H1 (cell line): ENCODE measurements around the gene ERMN. TPM values are rescaled to one million over a fixed set of nuclear protein-coding genes. Genes with fewer than 3 reads are reported as not detected.

Experiments
- CTCF ChIA-PET: fragments of 300-600 bp; sonication (Branson Sonifier 250); formaldehyde crosslinking; loops from one replicate; lab custom pipeline; 2021; ENCODE audit not compliant: partially characterized antibody; lab: Charles Lee
- POLR2A ChIA-PET: fragments of 300-600 bp; sonication (Branson Sonifier 250); formaldehyde crosslinking; loops from one replicate; lab custom pipeline; 2021; ENCODE audit warnings: inconsistent platforms; ENCODE audit not compliant: partially characterized antibody; lab: Charles Lee
- DNase-seq, 2 experiments: peaks; one replicate each; pipeline versions ENCODE4 v3.0.0 to v3.0.0-alpha.2; 2010 to 2022; ENCODE audit warnings: low spot score in 2 of 2, low read depth in 1 of 2, mixed read lengths in 1 of 2
- FAIRE-seq: peaks from 2 replicates; lab custom pipeline; 2011; peaks lifted over from hg19 to GRCh38; lab: Jason Lieb, UNC
- H2AFZ ChIP-seq: 2 replicates; pipeline ENCODE4 v1.8.1; 2012; ENCODE audit warnings: low read length, inconsistent platforms
- H2AK5ac ChIP-seq: 2 replicates; pipeline ENCODE4 v1.6.1; 2013; ENCODE audit warnings: low read depth, low read length
- H2BK120ac ChIP-seq: replicated peaks from 2 replicates; pipeline ENCODE3; 2013; ENCODE audit warnings: low read depth, low read length, inconsistent platforms
- H2BK12ac ChIP-seq: 2 replicates; pipeline ENCODE4 v1.6.1; 2013; ENCODE audit warnings: low read depth, low read length
- H2BK15ac ChIP-seq: 2 replicates; pipeline ENCODE4 v1.6.1; 2013; ENCODE audit warnings: low read length
- H2BK20ac ChIP-seq: 2 replicates; pipeline ENCODE4 v1.6.1; 2013; ENCODE audit warnings: low read length
- H2BK5ac ChIP-seq: 2 replicates; pipeline ENCODE4 v1.6.1; 2013; ENCODE audit warnings: low read depth, low read length
- H3K14ac ChIP-seq: 2 replicates; pipeline ENCODE4 v1.6.1; 2013; ENCODE audit warnings: inconsistent platforms; ENCODE audit not compliant: insufficient read length
- H3K18ac ChIP-seq: 2 replicates; pipeline ENCODE4 v1.6.1; 2013; ENCODE audit warnings: low read length; ENCODE audit errors: extremely low read depth
- H3K23ac ChIP-seq: 2 replicates; pipeline ENCODE4 v1.6.1; 2013; ENCODE audit warnings: inconsistent platforms; ENCODE audit not compliant: insufficient read length
- H3K23me2 ChIP-seq: 2 replicates; pipeline ENCODE4 v1.6.1; 2013; ENCODE audit warnings: low read depth, low read length
- H3K27ac ChIP-seq: 2 replicates; pipeline ENCODE4 v1.6.1; 2011; ENCODE audit warnings: low read depth, low read length, inconsistent platforms
- H3K27me3 ChIP-seq, 4 experiments: replicated peaks in 1 of 4; 1 replicate in 1 of 4; 2 replicates in 3 of 4; pipeline versions ENCODE4 v1.6.1 to v1.8.1; 2011 to 2013; ENCODE audit warnings: low read length in 3 of 4, mild to moderate bottlenecking in 3 of 4, inconsistent platforms in 2 of 4, mixed read lengths in 2 of 4, moderate library complexity in 1 of 4; ENCODE audit not compliant: control insufficient read depth in 3 of 4, insufficient read depth in 3 of 4; ENCODE audit errors: extremely low read depth in 1 of 4
- H3K36me3 ChIP-seq, 4 experiments: 2 replicates each; pipeline versions ENCODE4 v1.6.1 to v1.8.1; 2011 to 2013; ENCODE audit warnings: mild to moderate bottlenecking in 4 of 4, low read length in 3 of 4, moderate library complexity in 2 of 4, control low read depth in 1 of 4, inconsistent platforms in 1 of 4; ENCODE audit not compliant: insufficient read depth in 4 of 4, control insufficient read depth in 2 of 4
- H3K4ac ChIP-seq: replicated peaks from 2 replicates; pipeline ENCODE3; 2013; ENCODE audit warnings: low read length, low read depth, mixed read lengths, inconsistent platforms; ENCODE audit not compliant: insufficient read length
- H3K4me1 ChIP-seq, 4 experiments: replicated peaks in 1 of 4; 1 replicate in 1 of 4; 2 replicates in 3 of 4; pipeline versions ENCODE4 v1.6.1 to v1.8.1; 2011 to 2013; ENCODE audit warnings: low read length in 3 of 4, inconsistent platforms in 2 of 4, mixed read lengths in 1 of 4; ENCODE audit not compliant: insufficient read depth in 4 of 4, control insufficient read depth in 3 of 4
- H3K4me2 ChIP-seq, 2 experiments: 2 replicates each; pipeline versions ENCODE4 v1.6.1 to v1.8.1; 2011 to 2013; ENCODE audit warnings: low read depth in 2 of 2, low read length in 2 of 2, control low read depth in 1 of 2, inconsistent platforms in 1 of 2, mild to moderate bottlenecking in 1 of 2; ENCODE audit not compliant: insufficient read depth in 1 of 2
- H3K4me3 ChIP-seq, 4 experiments: fragments of 200-600, 300-600 bp in 1 of 4; sonication (generic), shearing (Covaris generic), sonication (Bioruptor Twin) in 1 of 4; 2 replicates each; pipeline versions ENCODE4 v1.5.1 to v1.8.1; 2011 to 2016; ENCODE audit warnings: low read length in 4 of 4, low read depth in 3 of 4, control low read depth in 2 of 4, inconsistent platforms in 2 of 4, mild to moderate bottlenecking in 2 of 4, mixed read lengths in 1 of 4, moderate library complexity in 1 of 4; ENCODE audit not compliant: insufficient read depth in 2 of 4; ENCODE audit errors: extremely low read depth in 1 of 4
- H3K56ac ChIP-seq: replicated peaks from 2 replicates; pipeline ENCODE3; 2013; ENCODE audit warnings: low read depth, mild to moderate bottlenecking, mixed read lengths, low read length, inconsistent platforms; ENCODE audit not compliant: insufficient read length
- H3K79me1 ChIP-seq: 2 replicates; pipeline ENCODE4 v1.6.1; 2013; ENCODE audit warnings: low read depth, low read length, control low read depth
- H3K79me2 ChIP-seq, 2 experiments: 2 replicates each; pipeline versions ENCODE4 v1.6.1 to v1.8.1; 2012 to 2013; ENCODE audit warnings: low read length in 2 of 2, mild to moderate bottlenecking in 2 of 2, inconsistent platforms in 1 of 2; ENCODE audit not compliant: insufficient read depth in 2 of 2, control insufficient read depth in 1 of 2
- H3K9ac ChIP-seq, 4 experiments: replicated peaks in 1 of 4; 1 replicate in 1 of 4; 2 replicates in 3 of 4; pipeline versions ENCODE4 v1.6.1 to v1.8.1; 2011 to 2013; ENCODE audit warnings: low read depth in 3 of 4, low read length in 3 of 4, control low read depth in 2 of 4, mild to moderate bottlenecking in 2 of 4, moderate library complexity in 2 of 4, inconsistent platforms in 1 of 4; ENCODE audit errors: extremely low read depth in 1 of 4
- H3K9me3 ChIP-seq, 2 experiments: 2 replicates each; pipeline versions ENCODE4 v1.6.1 to v1.8.1; 2012 to 2013; ENCODE audit warnings: mild to moderate bottlenecking in 2 of 2, moderate library complexity in 2 of 2, control low read depth in 1 of 2, inconsistent platforms in 1 of 2, low read depth in 1 of 2, low read length in 1 of 2, mixed read lengths in 1 of 2; ENCODE audit not compliant: insufficient read depth in 2 of 2
- H4K20me1 ChIP-seq, 2 experiments: replicated peaks in 1 of 2; 2 replicates each; pipeline versions ENCODE3 to v1.8.1; 2011 to 2013; ENCODE audit warnings: inconsistent platforms in 2 of 2, low read length in 2 of 2, mild to moderate bottlenecking in 1 of 2; ENCODE audit not compliant: insufficient read depth in 2 of 2, control insufficient read depth in 1 of 2
- H4K5ac ChIP-seq: 2 replicates; pipeline ENCODE4 v1.6.1; 2013; ENCODE audit warnings: low read length, low read depth, mixed read lengths, inconsistent platforms; ENCODE audit not compliant: insufficient read length
- H4K8ac ChIP-seq: 2 replicates; pipeline ENCODE4 v1.8.0; 2013; ENCODE audit warnings: mild to moderate bottlenecking, moderate library complexity, low read length, inconsistent platforms; ENCODE audit not compliant: insufficient read depth; ENCODE audit errors: extremely low read depth
- H4K91ac ChIP-seq: replicated peaks from 2 replicates; pipeline ENCODE3; 2013; ENCODE audit warnings: low read length, mixed read lengths, inconsistent platforms; ENCODE audit not compliant: insufficient read length
- BRCA1 ChIP-seq: IDR thresholded peaks from 2 replicates; pipeline ENCODE4 v1.6.1; 2012; ENCODE audit warnings: low read depth, low read length, improper control_type of control experiment
- CBX8 ChIP-seq: fragments of 300-800, 300-1000 bp; sonication (generic); IDR thresholded peaks from 2 replicates; pipeline ENCODE4 v1.7.1; 2016; ENCODE audit warnings: low read depth, low read length, borderline replicate concordance
- EGR1 ChIP-seq: IDR thresholded peaks from 2 replicates; pipeline ENCODE4 v1.6.1; 2011; ENCODE audit warnings: low read depth, low read length, borderline replicate concordance
- EP300 ChIP-seq, 2 experiments: IDR thresholded peaks; 1 replicate in 1 of 2; 2 replicates in 1 of 2; pipeline ENCODE4 v1.6.1; 2011 to 2012; ENCODE audit warnings: low read depth in 2 of 2, low read length in 2 of 2, mild to moderate bottlenecking in 2 of 2, borderline replicate concordance in 1 of 2, inconsistent platforms in 1 of 2, moderate library complexity in 1 of 2
- FOSL1 ChIP-seq: IDR thresholded peaks from 2 replicates; pipeline ENCODE4 v1.6.1; 2011; ENCODE audit warnings: mild to moderate bottlenecking, low read depth, low read length, moderate library complexity; ENCODE audit not compliant: insufficient read depth
- NANOG ChIP-seq: IDR thresholded peaks from 2 replicates; pipeline ENCODE4 v1.6.1; 2011; ENCODE audit warnings: low read length, low read depth, mild to moderate bottlenecking, inconsistent platforms; ENCODE audit not compliant: insufficient read depth, poor library complexity, severe bottlenecking
- NRF1 ChIP-seq: IDR thresholded peaks from 2 replicates; pipeline ENCODE4 v1.6.1; 2011; ENCODE audit warnings: mild to moderate bottlenecking, low read depth, low read length, improper control_type of control experiment
- RAD21 ChIP-seq, 2 experiments: IDR thresholded peaks in 1 of 2; conservative IDR thresholded peaks in 1 of 2; 2 replicates each; pipeline ENCODE4 v1.6.1; 2011; ENCODE audit warnings: low read depth in 2 of 2, low read length in 2 of 2, improper control_type of control experiment in 1 of 2, inconsistent platforms in 1 of 2, mild to moderate bottlenecking in 1 of 2, moderate library complexity in 1 of 2
- SIX5 ChIP-seq: IDR thresholded peaks from 2 replicates; pipeline ENCODE4 v1.6.1; 2011; ENCODE audit warnings: mild to moderate bottlenecking, low read depth, low read length
- polyA plus RNA-seq, 7 experiments: library from polyadenylated mRNA; depleted of rRNA in 3 of 7; stranded (reverse) in 5 of 7; unstranded in 2 of 7; fragments of >200 nt in 5 of 7; fragments of 200-250 nt in 2 of 7; gene quantifications; 1 replicate in 5 of 7; 2 replicates in 1 of 7; 4 replicates in 1 of 7; pipeline versions ENCODE4 v1.2.1 to v1.2.3, GENCODE V29; 2011 to 2013; ENCODE audit warnings: missing spikeins in 2 of 7, mixed read lengths in 2 of 7
- total RNA-seq: library from RNA; stranded (reverse); fragmentation: NEBNext Ultra II Directional; extraction: Animal tissue kit (Norgen Biotek cat#: 25700); gene quantifications from 2 replicates; pipeline ENCODE4 v1.2.1, GENCODE V29; 2021
- TF ChIP-seq, protein P1 (sequence below): IDR thresholded peaks from 2 replicates; pipeline ENCODE4 v1.6.1; 2012; ENCODE audit warnings: inconsistent platforms
- TF ChIP-seq, protein P2 (sequence below), 3 experiments: IDR thresholded peaks; 1 replicate in 2 of 3; 2 replicates in 1 of 3; pipeline versions ENCODE4 v1.5.1 to v1.6.1; 2011; ENCODE audit warnings: low read length in 3 of 3, mild to moderate bottlenecking in 3 of 3, inconsistent platforms in 2 of 3, low read depth in 1 of 3, moderate library complexity in 1 of 3; ENCODE audit not compliant: insufficient read depth in 1 of 3; ENCODE audit errors: control extremely low read depth in 1 of 3

ERMN gene
- total and polyA plus RNA-seq, 2 of the 8 experiments (the other 6 are each of a cell fraction or from before 2014, with no cell fraction given): 0.11 TPM; not detected in 1

DNA sequence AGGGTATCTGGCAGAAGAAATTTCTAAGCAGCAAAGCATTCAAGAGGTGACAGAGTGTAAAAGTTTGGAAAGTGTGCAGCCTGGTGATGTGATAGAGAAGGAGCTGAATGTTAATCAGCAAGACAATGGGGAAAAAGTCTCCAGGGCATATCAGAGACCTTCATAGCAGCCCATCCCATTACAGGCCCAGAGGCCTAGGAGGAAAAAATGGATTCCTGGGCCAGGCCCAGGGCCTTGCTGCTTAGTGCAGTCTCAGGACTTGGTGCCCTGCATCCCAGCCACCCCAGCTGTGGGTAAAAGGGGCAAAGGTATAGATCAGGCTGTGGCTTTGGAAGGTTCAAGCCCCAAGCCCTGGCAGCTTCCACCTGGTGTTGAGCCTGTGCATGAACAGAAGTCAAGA, 35.9 kb upstream of the ERMN start:
- no peak overlapping the region for H3K4me3 ChIP-seq
- no peak overlapping the region for H3K56ac ChIP-seq
- POLR2A ChIA-PET: no interaction called here
- H3K36me3 ChIP-seq: no peaks in the 10 kb centered on the region
- H4K8ac ChIP-seq: no peak overlapping the region
- no peak overlapping the region for H4K5ac ChIP-seq
- no peak overlapping the region for H3K4me2 ChIP-seq
- no peaks in the 10 kb centered on the region for H4K20me1 ChIP-seq
- no peak overlapping the region for H3K9ac ChIP-seq
- H2BK5ac ChIP-seq: no peak overlapping the region
- H2BK15ac ChIP-seq: no peak overlapping the region
- H3K27me3 ChIP-seq: peaks cover 0 to 1% (median 0%) of the 10 kb centered on the region in 4 experiments; a peak in 1 of 7 replicates
- H4K91ac ChIP-seq: no peak overlapping the region
- H3K4me1 ChIP-seq: no peaks in the 10 kb centered on the region
- H3K9me3 ChIP-seq: peaks cover 10 to 12% of the 10 kb centered on the region in 2 experiments; a peak in 3 of 4 replicates
- no peak overlapping the region for H2AFZ ChIP-seq
- DNase-seq (no peak), FAIRE-seq (no peak)
- no peaks in the 10 kb centered on the region for H3K79me2 ChIP-seq
- no peak overlapping the region for H3K27ac ChIP-seq
- CTCF ChIA-PET: no interaction called here
- H2BK120ac ChIP-seq: no peak overlapping the region
- no peak overlapping the region for H3K18ac ChIP-seq
- H3K4ac ChIP-seq: no peak overlapping the region
- H3K79me1 ChIP-seq: no peaks in the 10 kb centered on the region
- H3K14ac ChIP-seq: no peak overlapping the region
- no peak overlapping the region for H3K23ac ChIP-seq
- H2AK5ac ChIP-seq: no peak overlapping the region
- no peak overlapping the region for H2BK12ac ChIP-seq
- H3K23me2 ChIP-seq: no peaks in the 10 kb centered on the region
- H2BK20ac ChIP-seq: no peak overlapping the region
- TF ChIP-seq RAD21 (IDR thresholded peaks at IDR 0.05 in 1 of 2, conservative IDR thresholded peaks at IDR 0.05 in 1 of 2; ENCODE audit: low read depth in 2 of 2, low read length in 2 of 2) (no peak), BRCA1 (no peak), SIX5 (no peak), FOSL1 (no peak), EP300 (IDR thresholded peaks at IDR 0.05; ENCODE audit: borderline replicate concordance in 1 of 2, low read depth in 2 of 2, low read length in 2 of 2) (no peak), NANOG (no peak), EGR1 (no peak), NRF1 (no peak), CBX8 (no peak)
- TF ChIP-seq, protein P1, sequence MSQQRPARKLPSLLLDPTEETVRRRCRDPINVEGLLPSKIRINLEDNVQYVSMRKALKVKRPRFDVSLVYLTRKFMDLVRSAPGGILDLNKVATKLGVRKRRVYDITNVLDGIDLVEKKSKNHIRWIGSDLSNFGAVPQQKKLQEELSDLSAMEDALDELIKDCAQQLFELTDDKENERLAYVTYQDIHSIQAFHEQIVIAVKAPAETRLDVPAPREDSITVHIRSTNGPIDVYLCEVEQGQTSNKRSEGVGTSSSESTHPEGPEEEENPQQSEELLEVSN: no peak
- TF ChIP-seq, protein P2, sequence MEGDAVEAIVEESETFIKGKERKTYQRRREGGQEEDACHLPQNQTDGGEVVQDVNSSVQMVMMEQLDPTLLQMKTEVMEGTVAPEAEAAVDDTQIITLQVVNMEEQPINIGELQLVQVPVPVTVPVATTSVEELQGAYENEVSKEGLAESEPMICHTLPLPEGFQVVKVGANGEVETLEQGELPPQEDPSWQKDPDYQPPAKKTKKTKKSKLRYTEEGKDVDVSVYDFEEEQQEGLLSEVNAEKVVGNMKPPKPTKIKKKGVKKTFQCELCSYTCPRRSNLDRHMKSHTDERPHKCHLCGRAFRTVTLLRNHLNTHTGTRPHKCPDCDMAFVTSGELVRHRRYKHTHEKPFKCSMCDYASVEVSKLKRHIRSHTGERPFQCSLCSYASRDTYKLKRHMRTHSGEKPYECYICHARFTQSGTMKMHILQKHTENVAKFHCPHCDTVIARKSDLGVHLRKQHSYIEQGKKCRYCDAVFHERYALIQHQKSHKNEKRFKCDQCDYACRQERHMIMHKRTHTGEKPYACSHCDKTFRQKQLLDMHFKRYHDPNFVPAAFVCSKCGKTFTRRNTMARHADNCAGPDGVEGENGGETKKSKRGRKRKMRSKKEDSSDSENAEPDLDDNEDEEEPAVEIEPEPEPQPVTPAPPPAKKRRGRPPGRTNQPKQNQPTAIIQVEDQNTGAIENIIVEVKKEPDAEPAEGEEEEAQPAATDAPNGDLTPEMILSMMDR (IDR thresholded peaks at IDR 0.05; ENCODE audit: control extremely low read depth in 1 of 3, insufficient read depth in 1 of 3, low read depth in 1 of 3, low read length in 3 of 3): no peak
